BLaER1 (cell line): ENCODE data around the gene IL1R2.

ENCODE experiments used
- H3K27ac ChIP-seq: shearing (Covaris generic); formaldehyde crosslinking; 2 replicates; pipeline ENCODE4 v1.8.1; 2022
- H3K27me3 ChIP-seq: shearing (Covaris generic); formaldehyde crosslinking; 2 replicates; pipeline ENCODE4 v1.8.1; 2022
- H3K36me3 ChIP-seq: shearing (Covaris generic); formaldehyde crosslinking; 2 replicates; pipeline ENCODE4 v1.8.1; 2022
- H3K4me1 ChIP-seq: shearing (Covaris generic); formaldehyde crosslinking; 2 replicates; pipeline ENCODE4 v1.8.1; 2022
- H3K4me2 ChIP-seq: shearing (Covaris generic); formaldehyde crosslinking; 2 replicates; pipeline ENCODE4 v1.8.1; 2022
- H3K4me3 ChIP-seq: shearing (Covaris generic); formaldehyde crosslinking; 2 replicates; pipeline ENCODE4 v1.8.1; 2022
- H3K9ac ChIP-seq: shearing (Covaris generic); formaldehyde crosslinking; 2 replicates; pipeline ENCODE4 v1.8.1; 2022
- H3K9me3 ChIP-seq: shearing (Covaris generic); formaldehyde crosslinking; 2 replicates; pipeline ENCODE4 v1.8.1; 2022
- H4K20me1 ChIP-seq: shearing (Covaris generic); formaldehyde crosslinking; 2 replicates; pipeline ENCODE4 v1.8.1; 2022
- Cebpa-rat ChIP-seq: shearing (Covaris generic); IDR thresholded peaks from 2 replicates; pipeline ENCODE4 v1.8.1; 2022

The IL1R2 gene

GRCh38 chr2:102072741-102073140 is 81.0 kb downstream of the IL1R2 start:
- TF ChIP-seq Cebpa-rat = no peak
- Histone ChIP-seq H3K4me2 (no peak overlapping the region), H3K36me3 (no peaks in the 10 kb centered on the region), H3K9me3 (peaks cover 7% of the 10 kb centered on the region; the same call in 1 of the 2 replicates), H3K27ac (no peak overlapping the region), H3K27me3 (no peaks in the 10 kb centered on the region), H4K20me1 (no peaks in the 10 kb centered on the region), H3K4me1 (peaks cover 6% of the 10 kb centered on the region), H3K4me3 (no peak overlapping the region), H3K9ac (no peak overlapping the region)

DNA sequence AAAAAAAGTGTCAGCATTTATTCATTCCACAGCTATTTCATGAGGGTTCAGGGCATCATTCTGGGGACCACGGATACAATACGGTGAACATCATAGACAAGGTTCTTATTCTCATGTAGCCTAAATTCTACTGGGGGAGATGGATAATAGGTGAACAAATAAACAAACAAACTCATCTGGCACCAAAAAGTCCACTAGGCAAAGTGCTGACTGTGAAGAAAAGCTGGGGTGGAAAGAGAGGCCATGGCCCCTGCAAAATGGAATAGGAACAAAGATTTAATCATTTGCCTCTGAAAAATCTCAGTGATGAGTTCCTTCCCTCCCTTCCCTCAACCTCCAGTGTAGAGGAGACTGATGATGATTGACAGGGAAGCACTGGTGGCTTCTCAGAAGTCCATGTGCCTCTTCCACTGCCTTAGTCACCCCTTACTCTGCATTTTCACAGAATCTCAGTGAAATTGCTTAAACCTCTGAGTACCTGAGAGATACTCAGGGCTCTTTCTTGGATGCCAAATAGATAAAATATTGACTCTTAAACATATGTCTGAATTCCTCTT is 81.5 kb downstream of the IL1R2 start:
- Histone ChIP-seq H3K36me3 (no peaks in the 10 kb centered on the region), H3K9me3 (peaks cover 5% of the 10 kb centered on the region; the same call in 1 of the 2 replicates), H3K9ac (no peak overlapping the region), H3K4me1 (peaks cover 6% of the 10 kb centered on the region), H4K20me1 (no peaks in the 10 kb centered on the region), H3K27me3 (no peaks in the 10 kb centered on the region), H3K4me2 (no peak overlapping the region), H3K4me3 (no peak overlapping the region), H3K27ac (no peak overlapping the region)
- no peak for TF ChIP-seq Cebpa-rat

DNA sequence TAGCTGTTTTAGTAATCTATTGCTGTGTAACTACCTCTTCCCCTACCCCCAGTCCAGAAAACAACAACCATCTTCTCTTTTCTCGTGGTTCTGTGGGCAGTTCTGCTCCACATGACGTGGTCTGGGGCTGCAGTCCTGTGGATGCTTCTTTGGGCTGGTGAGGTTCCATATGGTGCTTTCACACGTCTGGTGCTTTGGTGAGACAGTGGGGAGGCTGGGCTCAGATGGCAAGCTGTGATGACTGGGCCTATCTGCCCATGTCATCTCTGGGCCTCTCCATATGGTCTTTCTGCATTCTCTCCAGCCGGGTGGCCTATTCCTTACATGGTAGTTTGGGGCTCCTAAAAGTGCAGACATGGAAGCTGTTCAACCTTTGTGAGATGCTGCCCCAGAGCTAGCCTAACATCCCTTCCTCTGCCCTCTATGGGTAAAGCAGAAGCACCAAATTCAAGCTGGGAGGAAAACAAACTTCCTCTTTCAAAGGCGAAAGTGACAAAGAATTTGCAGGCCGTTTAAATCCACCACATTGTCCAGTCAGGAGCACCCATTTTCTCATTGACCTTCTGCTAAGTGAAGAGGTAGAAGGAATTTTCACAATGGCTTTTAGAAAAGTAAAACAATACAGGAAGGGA is 82.5 kb downstream of the IL1R2 start:
- Histone ChIP-seq H3K4me1 (peaks cover 6% of the 10 kb centered on the region), H3K4me3 (no peak overlapping the region), H4K20me1 (no peaks in the 10 kb centered on the region), H3K4me2 (no peak overlapping the region), H3K27me3 (no peaks in the 10 kb centered on the region), H3K9me3 (no peaks in the 10 kb centered on the region), H3K9ac (no peak overlapping the region), H3K27ac (no peak overlapping the region), H3K36me3 (no peaks in the 10 kb centered on the region)
- TF ChIP-seq Cebpa-rat = no peak

- Histone ChIP-seq H3K27ac (no peak overlapping the region), H4K20me1 (no peaks in the 10 kb centered on the region), H3K4me3 (no peak overlapping the region), H3K4me1 (peaks cover 6% of the 10 kb centered on the region), H3K36me3 (no peaks in the 10 kb centered on the region), H3K9ac (no peak overlapping the region), H3K9me3 (no peaks in the 10 kb centered on the region), H3K4me2 (no peak overlapping the region), H3K27me3 (no peaks in the 10 kb centered on the region)
- TF ChIP-seq Cebpa-rat = no peak
Observed at GRCh38 chr2:102075479-102075878, 83.7 kb downstream of the IL1R2 start.

- H3K4me3 ChIP-seq = no peak overlapping the region
Observed at GRCh38 chr2:102076512-102076911, 84.8 kb downstream of the IL1R2 start.

More at GRCh38 chr2:102076512-102076911, 84.8 kb downstream of the IL1R2 start:
- H3K9me3 ChIP-seq = no peaks in the 10 kb centered on the region
- peaks cover 12% of the 10 kb centered on the region for H3K4me1 ChIP-seq
- H3K27ac ChIP-seq = no peak overlapping the region
- no peak for TF ChIP-seq Cebpa-rat
- H3K27me3 ChIP-seq = no peaks in the 10 kb centered on the region
- H3K9ac ChIP-seq = no peak overlapping the region
- no peaks in the 10 kb centered on the region for H3K36me3 ChIP-seq
- H3K4me2 ChIP-seq = no peak overlapping the region
- H4K20me1 ChIP-seq = no peaks in the 10 kb centered on the region
